Natural killer cell (primary cell): Measurements from ENCODE around the gene RAET1E. TPM values are rescaled to one million over a fixed set of nuclear protein-coding genes. Genes with fewer than 3 reads are reported as not detected.
"Not testable (repeated sequence)": the region's sequence is repeated elsewhere in the genome, so short reads cannot be mapped to it uniquely, and the experiment has no call there.

Experiments
- ATAC-seq, 3 donors: fragments of 150-1000 bp in 2 of 3; fragments of 200-7000 bp in 1 of 3; cut with Tn5 transposase; 1 replicate in 1 of 3; 2 replicates in 2 of 3; pipeline ENCODE4 v1.10.0; 2021; ENCODE audit warnings: mild to moderate bottlenecking in 2 of 3, moderate library complexity in 2 of 3
- DNase-seq, 2 donors: peaks; one replicate each; pipeline versions ENCODE4 v3.0.0 to v3.0.0-alpha.2; 2013 to 2021; ENCODE audit warnings: mixed read lengths in 1 of 2
- H3K27ac ChIP-seq: one replicate; pipeline ENCODE4 v1.5.1; 2013; ENCODE audit warnings: mild to moderate bottlenecking, low read length
- H3K27me3 ChIP-seq: one replicate; pipeline ENCODE4 v1.6.1; 2013; ENCODE audit warnings: low read length; ENCODE audit not compliant: control insufficient read depth, insufficient read depth
- H3K36me3 ChIP-seq: one replicate; pipeline ENCODE4 v1.6.1; 2013; ENCODE audit warnings: low read length; ENCODE audit not compliant: control insufficient read depth, insufficient read depth
- H3K4me1 ChIP-seq: one replicate; pipeline ENCODE4 v1.6.1; 2013; ENCODE audit warnings: low read length; ENCODE audit not compliant: control insufficient read depth, insufficient read depth
- H3K4me3 ChIP-seq: one replicate; pipeline ENCODE4 v1.5.1; 2013; ENCODE audit warnings: low read length
- H3K9me3 ChIP-seq: one replicate; pipeline ENCODE4 v1.6.1; 2013; ENCODE audit warnings: low read length; ENCODE audit not compliant: control insufficient read depth, insufficient read depth
- H3K27ac Mint-ChIP-seq, 2 donors: one replicate each; pipeline ENCODE4 v1.8.0; 2022; ENCODE audit warnings: mild to moderate bottlenecking in 2 of 2, mixed read lengths in 2 of 2, moderate library complexity in 1 of 2
- H3K27me3 Mint-ChIP-seq, 2 donors: one replicate each; pipeline ENCODE4 v1.8.0; 2022; ENCODE audit warnings: low read depth in 2 of 2, mixed read lengths in 2 of 2
- H3K36me3 Mint-ChIP-seq: one replicate; pipeline ENCODE4 v1.8.0; 2022; ENCODE audit warnings: mixed read lengths
- H3K4me1 Mint-ChIP-seq, 2 donors: one replicate each; pipeline ENCODE4 v1.8.0; 2022; ENCODE audit warnings: mixed read lengths in 2 of 2
- H3K4me3 Mint-ChIP-seq: one replicate; pipeline ENCODE4 v1.8.0; 2022; ENCODE audit warnings: mild to moderate bottlenecking, moderate library complexity, mixed read lengths
- H3K9me3 Mint-ChIP-seq, 2 donors: one replicate each; pipeline ENCODE4 v1.8.0; 2022; ENCODE audit warnings: mixed read lengths in 2 of 2
- WGBS: methylation state at CpG from one replicate; pipeline ENCODE4 v1.1.7; 2013; ENCODE audit warnings: missing lambda C conversion rate; ENCODE audit not compliant: insufficient coverage; 5-methylcytosine and 5-hydroxymethylcytosine counted together
- intact Hi-C: fragments of 100-400 bp; cut with micrococcal nuclease; formaldehyde crosslinking; loops from one replicate; pipeline ENCODE4 v1.14.2; 2022
- total RNA-seq, 4 donors: library from RNA; stranded (reverse); fragments of 120-200 nt in 1 of 4; gene quantifications; one replicate each; pipeline versions ENCODE4 v1.2.3 to v1.2.4, GENCODE V29; 2013 to 2022
- TF ChIP-seq, protein P1 (sequence below): fragments of 200-600 bp; IDR thresholded peaks from one replicate; pipeline ENCODE4 v1.8.0; 2022; ENCODE audit warnings: antibody characterized with exemption

RAET1E gene
- total RNA-seq, 3 donors from 2014 or later (not counting 1 experiment from before 2014, with no cell fraction given), result not detected

DNA sequence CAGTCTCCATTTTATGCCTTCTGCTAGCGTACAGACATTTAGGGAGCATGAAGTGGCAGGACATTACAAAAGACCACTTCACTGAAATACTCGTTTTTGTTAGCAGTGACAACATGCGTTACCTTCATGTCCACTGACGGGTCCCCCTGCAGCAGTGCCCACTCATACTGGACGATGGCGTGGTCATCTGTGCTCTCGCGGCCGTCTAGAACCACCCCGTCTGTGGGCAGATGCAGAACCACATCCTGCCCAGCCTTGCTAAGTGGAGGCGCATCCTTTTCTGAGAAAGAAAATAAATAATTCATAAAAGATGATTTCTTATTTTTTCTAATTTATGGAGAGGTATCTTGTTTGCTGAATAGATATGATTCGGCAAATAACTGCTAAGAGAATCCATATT is 45.0 kb downstream of the RAET1E start:
- peaks cover 15% of the 10 kb centered on the region for H3K4me1 ChIP-seq
- peaks cover 29 to 43% of the 10 kb centered on the region in 2 donors for H3K27me3 Mint-ChIP-seq
- no peaks in the 10 kb centered on the region for H3K36me3 Mint-ChIP-seq
- H3K27ac Mint-ChIP-seq, result no peak overlapping the region
- DNase-seq (no peak), ATAC-seq (no peak)
- peaks cover 8 to 13% of the 10 kb centered on the region in 2 donors for H3K4me1 Mint-ChIP-seq
- WGBS, result 22% methylated on average over 10 of the region's 12 CpGs
- intact Hi-C loops, result no loop called here
- H3K27me3 ChIP-seq, result no peaks in the 10 kb centered on the region
- TF ChIP-seq, protein P1, sequence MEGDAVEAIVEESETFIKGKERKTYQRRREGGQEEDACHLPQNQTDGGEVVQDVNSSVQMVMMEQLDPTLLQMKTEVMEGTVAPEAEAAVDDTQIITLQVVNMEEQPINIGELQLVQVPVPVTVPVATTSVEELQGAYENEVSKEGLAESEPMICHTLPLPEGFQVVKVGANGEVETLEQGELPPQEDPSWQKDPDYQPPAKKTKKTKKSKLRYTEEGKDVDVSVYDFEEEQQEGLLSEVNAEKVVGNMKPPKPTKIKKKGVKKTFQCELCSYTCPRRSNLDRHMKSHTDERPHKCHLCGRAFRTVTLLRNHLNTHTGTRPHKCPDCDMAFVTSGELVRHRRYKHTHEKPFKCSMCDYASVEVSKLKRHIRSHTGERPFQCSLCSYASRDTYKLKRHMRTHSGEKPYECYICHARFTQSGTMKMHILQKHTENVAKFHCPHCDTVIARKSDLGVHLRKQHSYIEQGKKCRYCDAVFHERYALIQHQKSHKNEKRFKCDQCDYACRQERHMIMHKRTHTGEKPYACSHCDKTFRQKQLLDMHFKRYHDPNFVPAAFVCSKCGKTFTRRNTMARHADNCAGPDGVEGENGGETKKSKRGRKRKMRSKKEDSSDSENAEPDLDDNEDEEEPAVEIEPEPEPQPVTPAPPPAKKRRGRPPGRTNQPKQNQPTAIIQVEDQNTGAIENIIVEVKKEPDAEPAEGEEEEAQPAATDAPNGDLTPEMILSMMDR, result no peak
- no peaks in the 10 kb centered on the region for H3K36me3 ChIP-seq
- H3K9me3 Mint-ChIP-seq, result no peaks in the 10 kb centered on the region
- no peak overlapping the region for H3K27ac ChIP-seq
- H3K9me3 ChIP-seq, result no peaks in the 10 kb centered on the region
- H3K4me3 ChIP-seq, result no peak overlapping the region
- no peak overlapping the region for H3K4me3 Mint-ChIP-seq

DNA sequence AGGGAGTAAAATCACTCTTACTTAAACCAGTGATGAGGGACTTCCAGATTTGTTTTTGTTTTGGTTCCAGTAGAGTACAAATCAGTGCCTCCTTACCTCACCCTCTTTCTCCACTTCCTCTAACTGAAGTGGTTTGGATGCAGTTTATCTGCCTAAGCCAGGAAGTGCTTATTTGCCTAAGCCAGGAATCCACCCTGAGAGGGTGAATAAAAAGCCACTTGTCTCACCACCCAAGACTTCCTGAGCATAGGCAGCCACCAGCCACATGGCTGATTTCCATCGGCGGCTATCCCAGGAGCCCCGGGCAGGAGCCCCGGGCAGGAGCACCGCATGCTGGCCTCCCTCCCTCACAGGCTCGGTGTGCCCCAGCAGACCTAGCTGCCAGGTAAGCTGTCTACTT is 45.7 kb downstream of the RAET1E start:
- Mint-ChIP-seq H3K27ac (no peak overlapping the region), H3K36me3 (no peaks in the 10 kb centered on the region), H3K4me1 (peaks cover 8 to 13% of the 10 kb centered on the region in 2 donors), H3K27me3 (peaks cover 29 to 42% of the 10 kb centered on the region in 2 donors), H3K4me3 (no peak overlapping the region), H3K9me3 (no peaks in the 10 kb centered on the region)
- 15% methylated on average over 6 of the region's 6 CpGs for WGBS
- peak in 2 of 3 donors; percentile 38 to 55 for ATAC-seq
- peak in 1 of 2 donors; percentile 14 for DNase-seq
- intact Hi-C loops, result no loop called here
- TF ChIP-seq, protein P1, result no peak
- Histone ChIP-seq H3K27me3 (no peaks in the 10 kb centered on the region), H3K4me3 (no peak overlapping the region), H3K36me3 (no peaks in the 10 kb centered on the region), H3K9me3 (no peaks in the 10 kb centered on the region), H3K27ac (no peak overlapping the region), H3K4me1 (peaks cover 15% of the 10 kb centered on the region)

DNA sequence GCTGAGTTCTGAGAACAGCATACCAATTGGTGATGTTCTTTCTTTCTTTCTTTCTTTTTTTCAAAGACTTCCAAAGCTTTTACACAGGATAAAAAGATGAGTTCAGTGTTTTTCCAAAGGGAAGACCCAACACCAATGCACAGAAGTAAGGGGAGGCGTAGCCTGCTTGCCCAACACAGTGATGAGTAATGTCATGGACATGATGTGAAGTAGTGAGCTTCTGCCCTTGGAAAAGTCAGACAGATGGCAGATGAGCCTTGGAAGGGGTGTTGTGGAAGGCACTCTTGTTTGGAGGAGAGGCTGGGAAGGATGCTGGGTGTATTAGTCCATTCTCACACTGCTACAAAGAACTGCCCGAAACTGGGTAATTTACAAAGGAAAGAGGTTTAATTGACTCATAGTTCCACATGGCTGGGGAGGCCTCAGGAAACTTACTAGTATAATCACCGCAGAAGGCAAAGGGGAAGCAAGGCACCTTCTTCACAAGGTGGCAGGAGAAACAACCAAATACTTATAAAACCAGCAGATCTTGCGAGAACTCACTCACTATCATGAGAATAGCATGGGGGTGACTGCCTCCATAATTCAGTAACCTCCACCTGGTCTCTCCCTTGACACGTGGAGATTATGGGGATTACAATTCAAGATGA is 46.3 kb downstream of the RAET1E start:
- peaks cover 8 to 13% of the 10 kb centered on the region in 2 donors for H3K4me1 Mint-ChIP-seq
- no peaks in the 10 kb centered on the region for H3K36me3 Mint-ChIP-seq
- Histone ChIP-seq H3K4me3 (no peak overlapping the region), H3K9me3 (no peaks in the 10 kb centered on the region), H3K36me3 (no peaks in the 10 kb centered on the region), H3K27me3 (no peaks in the 10 kb centered on the region), H3K4me1 (peaks cover 15% of the 10 kb centered on the region), H3K27ac (no peak overlapping the region)
- no peak overlapping the region for H3K27ac Mint-ChIP-seq
- WGBS, result 62% methylated on average over 5 of the region's 5 CpGs
- H3K27me3 Mint-ChIP-seq, result peaks cover 29 to 39% of the 10 kb centered on the region in 2 donors
- no peak overlapping the region for H3K4me3 Mint-ChIP-seq
- ATAC-seq (no peak), DNase-seq (no peak)
- H3K9me3 Mint-ChIP-seq, result no peaks in the 10 kb centered on the region
- TF ChIP-seq, protein P1, result no peak
- intact Hi-C loops, result no loop called here

DNA sequence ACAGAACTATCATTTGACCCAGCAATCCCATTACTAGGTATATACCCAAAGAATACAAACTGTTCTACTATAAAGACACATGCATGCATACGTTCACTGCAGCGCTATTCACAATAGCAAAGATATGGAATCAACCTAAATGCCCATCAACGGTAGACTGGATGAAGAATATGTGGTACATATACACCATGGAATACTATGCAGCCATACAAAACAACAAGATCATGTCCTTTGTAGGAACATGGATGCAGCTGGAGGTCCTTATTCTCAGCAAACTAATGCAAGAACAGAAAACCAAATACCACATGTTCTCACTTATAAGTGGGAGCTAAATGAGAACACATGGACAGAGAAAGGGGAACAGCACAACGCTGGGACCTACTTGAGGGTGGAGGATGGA is 49.6 kb downstream of the RAET1E start:
- H3K9me3 Mint-ChIP-seq, H3K36me3 Mint-ChIP-seq, H3K36me3 ChIP-seq, H3K27me3 ChIP-seq, H3K27ac ChIP-seq, intact Hi-C loops, H3K27ac Mint-ChIP-seq, H3K4me3 Mint-ChIP-seq, H3K9me3 ChIP-seq, DNase-seq, ATAC-seq, H3K4me3 ChIP-seq: not testable (repeated sequence)
- Mint-ChIP-seq H3K27me3 (peaks cover 26 to 30% of the 10 kb centered on the region in 2 donors), H3K4me1 (peaks cover 8 to 13% of the 10 kb centered on the region in 2 donors)
- WGBS, result 62% methylated on average over 3 of the region's 4 CpGs
- peaks cover 12% of the 10 kb centered on the region for H3K4me1 ChIP-seq

Other genes starting within 250 kb of the RAET1E start
- gene KATNA1, start 249.4 kb downstream of the RAET1E start, total RNA-seq, result 10 to 100 TPM; 16.4 to 22.7 (median 21.0) TPM
- 10 to 100 TPM; 37.9 to 52.5 (median 49.4) TPM for gene LATS1, start 180.0 kb downstream of the RAET1E start, total RNA-seq
- 10 to 100 TPM; 20.8 to 33.4 (median 23.5) TPM for gene NUP43, start 151.6 kb downstream of the RAET1E start, total RNA-seq
- 10 to 100 TPM; 31.7 to 53.6 (median 41.5) TPM for gene PCMT1, start 148.4 kb downstream of the RAET1E start, total RNA-seq
- under 1 TPM; 0.16 to 0.43 (median 0.26) TPM for gene LRP11, start 33.8 kb downstream of the RAET1E start, total RNA-seq
- under 1 TPM in 1 of 3 donors, not detected in 2; 0.43 TPM for gene RAET1G, start 25.0 kb upstream of the RAET1E start, total RNA-seq
- 1 to 10 TPM in 2 of 3 donors, under 1 TPM in 1; 0.98 to 2.4 (median 2.4) TPM for gene ULBP2, start 43.9 kb upstream of the RAET1E start, total RNA-seq
- gene ULBP1, start 65.8 kb upstream of the RAET1E start, total RNA-seq, result under 1 TPM in 2 of 3 donors, not detected in 1; 0.18 to 0.23 TPM
- gene RAET1L, start 127.4 kb upstream of the RAET1E start, total RNA-seq, result not detected
- 1 to 10 TPM in 1 of 3 donors, under 1 TPM in 2; 0.64 to 1.5 (median 0.75) TPM for gene ULBP3, start 171.0 kb upstream of the RAET1E start, total RNA-seq
- not detected for gene PPP1R14C, start 244.9 kb upstream of the RAET1E start, total RNA-seq